Endothelial cell of umbilical vein (primary cell): Measurements from ENCODE around the gene PTCH2. TPM values are rescaled to one million over a fixed set of nuclear protein-coding genes. Genes with fewer than 3 reads are reported as not detected.

Experiments used
- BruUV-seq: library from RNA; stranded (reverse); fragments of 400-500 nt; replicated peaks from 2 replicates; lab custom pipeline; 2021; lab: Mats Ljungman, UMichigan
- CTCF ChIA-PET: fragments of 300-600, 350-600 bp; sonication (Branson Sonifier 250); formaldehyde crosslinking; loops from one replicate; lab custom pipeline; 2021; ENCODE audit warnings: antibody characterized with exemption, inconsistent platforms; lab: Charles Lee
- POLR2A ChIA-PET: fragments of 300-600, 350-600 bp; sonication (Branson Sonifier 250); formaldehyde crosslinking; loops from one replicate; lab custom pipeline; 2021; ENCODE audit warnings: antibody characterized with exemption, inconsistent platforms; lab: Charles Lee
- DNase-seq: peaks from one replicate; pipeline ENCODE4 v3.0.0-alpha.2; 2011; ENCODE audit warnings: low read depth, low spot score
- FAIRE-seq: peaks from 2 replicates; lab custom pipeline; 2011; peaks lifted over from hg19 to GRCh38; lab: Jason Lieb, UNC
- H2AFZ ChIP-seq: 2 replicates; pipeline ENCODE4 v1.6.0; 2012; ENCODE audit warnings: low read depth, low read length, control low read depth, inconsistent platforms
- H3K27ac ChIP-seq: 2 replicates; pipeline ENCODE4 v1.5.1; 2011; ENCODE audit warnings: low read depth, mild to moderate bottlenecking, control low read depth, low read length, moderate library complexity; ENCODE audit not compliant: insufficient read depth
- H3K27me3 ChIP-seq, 2 experiments: 2 replicates each; pipeline versions ENCODE4 v1.6.0 to v1.6.1; 2011; ENCODE audit warnings: low read length in 2 of 2, mixed read lengths in 1 of 2; ENCODE audit not compliant: control insufficient read depth in 2 of 2, insufficient read depth in 2 of 2
- H3K36me3 ChIP-seq, 2 experiments: 2 replicates in 1 of 2; 3 replicates in 1 of 2; pipeline ENCODE4 v1.5.1; 2011; ENCODE audit warnings: low read length in 2 of 2, mild to moderate bottlenecking in 1 of 2, moderate library complexity in 1 of 2; ENCODE audit not compliant: control insufficient read depth in 2 of 2, insufficient read depth in 2 of 2; ENCODE audit errors: extremely low read depth in 1 of 2
- H3K4me1 ChIP-seq: 3 replicates; pipeline ENCODE4 v1.5.1; 2011; ENCODE audit warnings: mild to moderate bottlenecking, low read length; ENCODE audit not compliant: control insufficient read depth, insufficient read depth; ENCODE audit errors: extremely low read depth
- H3K4me2 ChIP-seq: 2 replicates; pipeline ENCODE4 v1.6.1; 2011; ENCODE audit warnings: low read length, control low read depth, mixed read lengths; ENCODE audit not compliant: insufficient read depth
- H3K4me3 ChIP-seq, 3 experiments: fragments of 200-600 bp in 1 of 3; sonication (generic), shearing (Covaris generic) in 1 of 3; replicated peaks in 1 of 3; 2 replicates each; pipeline ENCODE4 v1.5.1; 2011 to 2016; ENCODE audit warnings: control low read depth in 3 of 3, low read length in 3 of 3, mild to moderate bottlenecking in 2 of 3, inconsistent platforms in 1 of 3, low read depth in 1 of 3, moderate library complexity in 1 of 3; ENCODE audit not compliant: insufficient read depth in 1 of 3
- H3K79me2 ChIP-seq: 2 replicates; pipeline ENCODE4 v1.6.0; 2012; ENCODE audit warnings: low read length, inconsistent platforms; ENCODE audit not compliant: control insufficient read depth, insufficient read depth
- H3K9ac ChIP-seq: replicated peaks from 2 replicates; pipeline ENCODE3; 2011; ENCODE audit warnings: low read length, control low read depth; ENCODE audit not compliant: insufficient read depth; ENCODE audit errors: extremely low read depth
- H3K9me1 ChIP-seq: replicated peaks from 3 replicates; pipeline ENCODE4 v1.6.0; 2011; ENCODE audit warnings: mild to moderate bottlenecking, low read length; ENCODE audit not compliant: control insufficient read depth, insufficient read depth; ENCODE audit errors: extremely low read depth
- H3K9me3 ChIP-seq: replicated peaks from 2 replicates; pipeline ENCODE4 v1.5.1; 2012; ENCODE audit warnings: low read length, inconsistent platforms; ENCODE audit not compliant: control insufficient read depth, insufficient read depth
- H4K20me1 ChIP-seq: replicated peaks from 2 replicates; pipeline ENCODE3; 2011; ENCODE audit warnings: mild to moderate bottlenecking, low read length; ENCODE audit not compliant: control insufficient read depth, insufficient read depth; ENCODE audit errors: extremely low read depth
- EZH2 ChIP-seq: IDR thresholded peaks from 2 replicates; pipeline ENCODE4 v1.6.1; 2012; ENCODE audit warnings: borderline replicate concordance, low read depth, mild to moderate bottlenecking, moderate library complexity, low read length, inconsistent platforms; ENCODE audit not compliant: severe bottlenecking
- FOS ChIP-seq: IDR thresholded peaks from 2 replicates; pipeline ENCODE4 v1.6.1; 2011; ENCODE audit warnings: mild to moderate bottlenecking, low read length, moderate library complexity, borderline replicate concordance; ENCODE audit not compliant: insufficient read depth
- GATA2 ChIP-seq: IDR thresholded peaks from 2 replicates; pipeline ENCODE4 v1.7.0; 2011; ENCODE audit warnings: low read depth, mild to moderate bottlenecking, moderate library complexity, mixed read lengths, low read length; ENCODE audit not compliant: insufficient read length, insufficient read depth
- MYC ChIP-seq: IDR thresholded peaks from one replicate; pipeline ENCODE4 v1.6.1; 2011; ENCODE audit warnings: mild to moderate bottlenecking, low read depth, low read length
- POLR2A ChIP-seq: IDR thresholded peaks from 2 replicates; pipeline ENCODE4 v1.6.1; 2012; ENCODE audit warnings: low read depth, mild to moderate bottlenecking, control low read depth, low read length
- POLR2AphosphoS5 ChIP-seq: IDR thresholded peaks from 2 replicates; pipeline ENCODE4 v1.6.1; 2012; ENCODE audit warnings: low read depth, mild to moderate bottlenecking, control low read depth, low read length, moderate library complexity; ENCODE audit not compliant: insufficient read depth
- dilution Hi-C: fragments of 300-500 bp; cut with MboI; formaldehyde crosslinking; loops from one replicate; pipeline ENCODE4 v1.15.0; 2019; ENCODE audit warnings: low sequenced_read_pairs; ENCODE audit not compliant: extremely low pct_ligation_motif_present
- intact Hi-C: fragments of 100-400 bp; cut with micrococcal nuclease; formaldehyde crosslinking; loops from one replicate; pipeline ENCODE4 v1.10.0; 2022
- polyA plus RNA-seq, 4 experiments: library from polyadenylated mRNA; depleted of rRNA in 3 of 4; stranded (reverse) in 3 of 4; unstranded in 1 of 4; fragments of >200 nt; gene quantifications; 2 replicates each; pipeline versions ENCODE4 v1.2.1 to v1.2.3, GENCODE V29; 2011 to 2012; ENCODE audit warnings: missing spikeins in 1 of 4
- total RNA-seq: library from RNA; stranded (reverse); gene quantifications from 2 replicates; pipeline ENCODE4 v1.2.3, GENCODE V29; 2021
- TF ChIP-seq, protein P1 (sequence below): IDR thresholded peaks from 2 replicates; pipeline ENCODE4 v1.6.1; 2011; ENCODE audit not compliant: insufficient read depth, insufficient read length

Gene PTCH2
- total and polyA plus RNA-seq, 2 donors (not counting 3 experiments of a cell fraction or from before 2014, with no cell fraction given): 1.8 TPM

DNA sequence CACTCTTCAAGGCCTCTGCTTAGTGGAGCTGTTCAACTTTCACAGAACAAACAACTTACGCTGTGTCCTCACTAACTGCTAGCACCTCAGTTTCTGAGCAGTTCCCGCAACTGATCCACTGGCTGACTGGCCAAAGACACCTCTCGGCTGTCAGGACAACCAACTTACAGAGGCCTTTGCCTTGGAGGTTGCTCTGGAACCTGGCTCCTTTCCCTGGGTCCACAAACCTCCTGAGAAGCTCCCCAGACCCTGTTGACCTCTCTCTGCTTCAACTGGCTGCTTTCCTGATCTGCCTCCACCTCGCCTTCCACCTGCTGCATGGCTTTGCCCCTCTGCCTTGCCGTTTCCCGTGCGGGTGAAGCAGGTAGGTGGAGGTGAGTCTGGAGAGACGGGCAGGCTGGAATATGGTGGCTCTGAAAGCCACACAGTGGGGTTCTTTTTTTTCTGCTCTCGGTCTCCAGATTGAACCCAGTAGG is 21.8 kb downstream of the PTCH2 start:
- no peak for TF ChIP-seq GATA2
- Histone ChIP-seq H3K4me2 (no peak overlapping the region), H3K9me1 (no peaks in the 10 kb centered on the region), H3K27me3 (no peaks in the 10 kb centered on the region), H3K27ac (no peak overlapping the region), H4K20me1 (no peaks in the 10 kb centered on the region), H3K4me3 (no peak overlapping the region), H2AFZ (no peak overlapping the region), H3K9me3 (no peaks in the 10 kb centered on the region), H3K9ac (no peak overlapping the region), H3K79me2 (no peaks in the 10 kb centered on the region), H3K4me1 (peaks cover 10% of the 10 kb centered on the region), H3K36me3 (no peaks in the 10 kb centered on the region)
- DNase-seq (no peak), FAIRE-seq (no peak)
- BruUV-seq: no TSS peak
- ChIA-PET CTCF (interaction anchor here (0.7 to 7.1 kb wide), 7 partner anchors 12 to 193 kb away, joined by 3 to 57 read pairs (median 6); partner anchors contain the start of genes BEST4, BTBD19 and PLK3), POLR2A (interaction anchor here (0.5 to 7.3 kb wide), 4 partner anchors 13 to 46 kb away, joined by 3 to 97 read pairs (median 6); partner anchors contain the start of genes BTBD19, DYNLT4 and RPS8)
- dilution Hi-C loops (no loop called here), intact Hi-C loops (no loop called here)

DNA sequence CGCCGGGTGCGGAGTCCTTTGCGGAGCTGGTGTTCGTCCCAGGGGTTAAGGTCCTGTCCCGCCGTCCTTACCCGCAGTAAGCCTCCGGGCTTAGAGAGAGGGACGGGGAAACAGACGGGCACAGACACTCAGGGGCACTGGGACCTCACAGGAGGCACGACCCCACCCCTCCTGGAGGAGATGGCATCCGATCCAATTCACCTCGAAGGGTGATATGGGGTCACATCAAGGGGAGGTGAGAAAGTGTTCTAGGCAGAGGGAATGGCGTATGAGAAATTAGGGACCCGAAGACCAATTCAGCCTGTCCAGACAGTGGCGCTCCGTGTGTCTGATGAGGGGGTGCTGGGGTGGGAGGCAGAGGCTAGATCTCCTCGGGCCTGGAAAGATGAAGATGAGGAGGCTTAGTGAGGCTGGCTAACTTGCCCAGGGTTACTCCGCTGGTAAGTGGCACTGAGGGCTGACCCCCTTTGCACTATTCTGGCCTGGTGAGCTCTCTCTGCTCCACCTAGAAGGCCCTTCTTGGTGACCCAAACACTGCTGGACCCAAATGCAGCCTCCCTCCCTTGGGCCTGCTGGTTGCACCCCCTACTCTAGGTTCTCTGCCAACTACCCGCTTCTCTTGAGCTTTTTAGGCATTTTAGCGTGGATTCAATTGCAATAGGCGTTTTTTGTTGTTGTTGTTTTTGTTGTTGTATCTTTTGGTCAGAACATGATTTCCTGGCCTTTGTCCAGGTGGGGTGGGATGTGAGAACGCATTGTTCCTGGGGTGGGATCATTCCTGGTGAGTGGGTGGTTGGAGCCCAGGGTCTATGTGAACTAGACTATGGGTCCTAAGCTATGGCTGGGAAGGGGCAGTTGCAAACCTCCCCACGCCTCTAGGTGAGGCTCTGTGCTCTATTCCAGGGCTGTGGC is 22.5 kb downstream of the PTCH2 start:
- no peak for TF ChIP-seq GATA2
- no peak for TF ChIP-seq POLR2A
- TF ChIP-seq EZH2: no peak
- no peak for TF ChIP-seq POLR2AphosphoS5
- TF ChIP-seq, protein P1, sequence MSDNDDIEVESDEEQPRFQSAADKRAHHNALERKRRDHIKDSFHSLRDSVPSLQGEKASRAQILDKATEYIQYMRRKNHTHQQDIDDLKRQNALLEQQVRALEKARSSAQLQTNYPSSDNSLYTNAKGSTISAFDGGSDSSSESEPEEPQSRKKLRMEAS: no peak
- no peak for TF ChIP-seq FOS
- no peak for TF ChIP-seq MYC
- Histone ChIP-seq H4K20me1 (no peaks in the 10 kb centered on the region), H2AFZ (peak overlapping the region; percentile 52), H3K9me1 (no peaks in the 10 kb centered on the region), H3K4me2 (peak overlapping the region; percentile 44), H3K9me3 (no peaks in the 10 kb centered on the region), H3K27me3 (no peaks in the 10 kb centered on the region), H3K4me3 (peak overlapping the region; percentile 5 to 29 (median 17)), H3K4me1 (peaks cover 10% of the 10 kb centered on the region), H3K9ac (peak overlapping the region; percentile 90), H3K79me2 (no peaks in the 10 kb centered on the region), H3K27ac (peak overlapping the region; percentile 91), H3K36me3 (peaks cover 2 to 3% of the 10 kb centered on the region in 2 experiments)
- BruUV-seq: no TSS peak
- FAIRE-seq (no peak), DNase-seq (no peak)
- dilution Hi-C loops (no loop called here), intact Hi-C loops (no loop called here)
- ChIA-PET CTCF (interaction anchor here (0.7 to 7.1 kb wide), 6 partner anchors 12 to 194 kb away, joined by 3 to 57 read pairs (median 9); partner anchors contain the start of genes BEST4, BTBD19 and PLK3), POLR2A (interaction anchor here (1.6 to 7.3 kb wide), 4 partner anchors 12 to 45 kb away, joined by 3 to 97 read pairs (median 28); partner anchors contain the start of genes BTBD19, DYNLT4, PLK3 and RPS8)
